RPMI8226 (cell line): Measurements from ENCODE around the gene LRRC59.
"Not testable (repeated sequence)": the region's sequence is repeated elsewhere in the genome, so short reads cannot be mapped to it uniquely, and the experiment has no call there.

Source experiments
- DNase-seq: peaks from one replicate; pipeline ENCODE4 v3.0.0-alpha.2; 2015

LRRC59 gene

DNA sequence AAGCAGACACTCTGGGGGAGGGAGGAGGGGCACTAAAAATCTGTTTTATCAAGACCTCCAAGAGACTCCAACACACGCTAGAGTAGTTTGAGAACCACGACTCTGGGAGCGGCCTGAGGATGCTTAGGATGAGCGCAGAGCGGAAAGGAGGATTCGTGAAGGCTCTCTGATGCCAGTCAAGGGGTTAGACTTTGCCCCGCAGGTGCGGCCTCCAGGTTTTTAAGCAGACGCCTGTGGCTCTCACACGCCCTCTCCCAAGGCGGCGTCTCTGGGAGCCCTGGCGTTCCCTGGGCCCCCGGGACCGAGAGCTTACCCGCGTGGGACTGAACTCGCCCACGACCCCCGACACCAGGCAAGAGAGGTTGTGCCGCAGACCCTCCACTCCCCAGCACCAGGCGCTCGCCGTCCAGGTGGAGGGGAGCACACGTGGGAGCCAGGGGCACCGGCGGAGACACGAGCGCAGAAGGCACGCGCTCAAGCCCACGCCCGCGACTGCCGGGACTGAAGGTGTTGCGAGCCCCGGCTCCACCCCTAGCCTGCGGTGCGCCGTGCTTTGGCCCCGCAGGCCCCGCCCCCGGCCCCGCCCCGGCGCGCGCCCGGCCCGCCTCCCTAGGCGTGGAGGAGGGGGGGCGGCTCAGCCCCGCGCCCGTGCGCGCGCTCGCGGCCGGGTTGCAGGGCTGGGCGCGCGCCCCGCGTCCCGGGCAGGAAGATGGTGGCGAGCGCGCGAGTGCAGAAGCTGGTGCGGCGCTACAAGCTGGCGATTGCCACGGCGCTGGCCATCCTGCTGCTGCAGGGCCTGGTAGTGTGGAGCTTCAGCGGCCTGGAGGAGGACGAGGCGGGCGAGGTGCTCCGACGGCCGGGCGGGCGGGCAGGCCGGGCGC, 51.7 kb downstream of the LRRC59 start, which contains the start of gene XYLT2:
XYLT2 (plus strand) TSS at position 695 of the 881 bp plus-strand sequence; CDS start at position 710, 15 bp downstream.
- peak; percentile 93 for DNase-seq

DNA sequence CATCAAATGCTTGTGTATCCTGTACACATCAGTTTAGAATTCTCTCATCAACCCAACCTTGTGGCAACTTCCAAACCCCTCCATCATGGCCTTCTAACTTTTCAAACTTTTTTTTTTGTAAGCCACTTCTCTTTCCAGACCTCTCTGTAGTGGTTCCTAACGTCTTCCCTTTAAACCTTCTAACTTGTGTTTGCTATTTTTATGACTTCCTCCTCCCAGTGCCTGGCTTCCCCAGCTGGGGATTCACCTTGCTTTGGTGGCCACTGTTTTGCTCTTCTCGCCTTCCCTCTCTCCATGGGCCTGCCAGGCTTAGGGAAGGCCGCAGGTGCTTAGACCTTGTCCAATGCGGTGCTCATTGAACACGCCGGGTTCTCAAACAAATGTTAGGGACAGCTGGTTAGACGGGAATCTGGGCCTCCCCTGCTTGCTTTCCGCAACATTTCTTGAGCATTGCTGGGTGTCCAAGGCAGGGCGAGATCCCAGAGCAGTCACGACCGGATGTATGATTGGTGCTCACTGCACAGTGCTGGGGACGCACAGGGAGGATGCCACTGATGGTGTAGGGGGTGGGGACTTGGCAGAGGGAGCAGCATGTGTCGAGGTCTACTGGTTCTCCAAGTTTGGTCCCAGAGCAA, 52.5 kb downstream of the LRRC59 start:
- no peak for DNase-seq

DNA sequence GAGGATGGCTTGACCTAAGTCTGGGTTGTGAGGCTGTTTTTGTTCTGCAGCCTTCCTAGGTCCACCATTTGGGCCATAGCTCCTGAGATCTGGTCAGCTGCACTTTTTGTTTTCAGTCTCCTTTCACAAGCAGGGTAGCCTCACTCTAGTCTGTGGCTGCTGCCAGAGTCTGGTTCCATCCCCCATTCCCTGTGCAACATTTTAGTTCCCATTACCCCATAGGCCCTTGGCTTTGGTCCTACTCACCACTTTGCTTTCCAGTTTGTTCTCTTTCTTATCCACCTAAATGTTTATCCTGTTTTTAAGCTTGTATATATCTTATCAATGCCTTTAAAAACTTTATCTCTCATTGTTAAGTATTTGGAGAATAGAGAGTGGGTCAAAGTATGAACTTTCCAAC, 57.9 kb downstream of the LRRC59 start:
- no peak for DNase-seq

DNA sequence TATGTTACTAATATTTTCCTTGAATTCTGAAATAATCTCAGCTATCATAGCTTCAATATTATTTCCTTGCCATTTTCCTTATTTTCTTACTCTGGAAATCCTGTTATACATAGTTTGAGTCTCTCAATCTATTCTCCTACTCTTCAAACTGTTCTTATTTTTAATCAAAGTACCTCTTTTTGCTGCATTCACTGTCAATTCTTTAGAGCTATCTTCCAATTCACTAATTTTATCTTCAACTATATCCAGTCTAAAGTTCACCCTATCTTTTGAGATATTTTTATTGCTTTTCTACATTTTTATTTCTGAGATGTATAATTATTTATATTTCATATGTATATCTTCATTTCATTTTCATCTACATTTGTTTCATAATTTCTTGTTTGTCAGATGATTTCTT, 58.7 kb downstream of the LRRC59 start:
- no peak for DNase-seq

DNA sequence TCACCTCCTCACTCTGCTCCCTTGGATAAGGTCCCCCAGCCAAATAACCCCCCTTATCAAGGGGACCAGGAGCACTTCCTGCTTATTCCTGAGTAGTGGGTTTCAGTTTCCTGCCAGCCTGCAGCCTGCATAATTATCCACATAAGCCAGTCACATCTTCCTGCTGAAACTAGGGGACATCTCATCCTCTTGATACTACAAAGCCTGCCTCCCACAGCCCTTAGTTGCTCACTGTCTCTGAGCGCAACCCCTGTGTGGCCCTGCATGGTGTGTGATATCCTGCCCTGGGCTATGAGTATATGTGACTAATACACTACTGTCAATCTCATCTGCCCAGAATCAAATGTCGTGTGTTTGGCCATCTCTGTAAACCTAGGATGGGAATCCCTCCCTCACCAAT, 59.4 kb downstream of the LRRC59 start:
- DNase-seq: no peak

DNA sequence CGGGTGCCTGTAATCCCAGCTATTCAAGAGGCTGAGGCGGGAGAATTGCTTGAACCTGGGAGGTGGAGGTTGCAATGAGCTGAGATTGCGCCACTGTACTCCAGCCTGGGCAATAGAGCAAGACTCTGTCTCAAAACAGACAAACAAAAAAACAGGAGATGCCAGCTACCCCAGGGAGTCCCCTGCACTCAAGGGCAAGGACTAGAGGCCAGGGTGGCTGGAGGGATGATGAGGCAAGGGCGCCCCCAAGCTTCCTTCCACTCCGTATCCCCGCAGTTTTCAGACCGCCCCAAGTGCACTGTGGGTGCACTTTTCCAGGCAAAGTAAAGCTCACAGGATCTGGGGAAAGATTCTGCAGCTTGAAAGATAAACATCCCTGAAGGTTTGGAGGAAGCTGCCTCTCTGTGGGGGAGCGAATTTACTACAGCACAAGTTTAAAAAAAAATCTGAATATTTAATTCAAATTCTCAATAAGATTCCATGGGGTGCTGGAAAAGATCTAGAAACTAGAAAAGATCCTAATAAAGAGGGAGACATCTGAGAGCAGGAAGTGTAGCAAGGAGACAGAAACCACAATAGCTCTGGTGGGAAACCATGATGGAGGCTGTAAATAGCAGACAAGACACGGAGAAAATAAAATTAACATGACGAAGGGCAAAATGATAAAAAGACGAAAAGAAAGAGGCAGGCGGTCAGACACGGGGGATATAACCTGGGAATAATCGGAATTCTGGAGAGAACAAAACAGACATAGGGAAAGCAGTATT, 63.8 kb downstream of the LRRC59 start:
- not testable (repeated sequence) for DNase-seq

DNA sequence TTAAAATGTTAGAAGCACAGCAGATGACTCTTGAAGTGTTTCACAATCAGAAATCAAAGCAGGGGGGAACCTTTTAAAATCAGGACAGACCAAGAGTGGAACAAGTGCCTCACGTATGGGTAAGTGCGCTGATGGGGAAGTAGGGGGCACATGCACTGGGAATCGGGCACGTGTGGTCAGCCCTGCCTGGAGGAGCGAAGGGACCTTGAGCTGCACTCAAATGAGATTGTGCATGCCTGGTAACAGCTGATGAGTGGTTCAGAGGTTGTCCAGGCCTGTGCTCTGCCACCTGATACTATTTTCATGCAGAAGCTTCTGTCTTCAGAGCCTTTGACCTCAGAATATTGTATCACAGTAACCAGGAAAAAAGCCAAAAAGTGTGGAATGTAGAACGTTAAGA, 65.1 kb downstream of the LRRC59 start:
- DNase-seq: no peak
